Tibial nerve (tissue), 4 donors: ENCODE data around the gene C1orf174.

Source experiments
- CTCF ChIP-seq, 5 experiments: fragments of 200-600 bp in 3 of 5; fragments of 450-650 bp in 2 of 5; sonication (generic) in 3 of 5; IDR thresholded peaks; one replicate each; pipeline ENCODE4 v1.5.1; 2016 to 2019; ENCODE audit warnings: antibody characterized with exemption in 5 of 5, mild to moderate bottlenecking in 3 of 5, moderate library complexity in 2 of 5
- EP300 ChIP-seq, 2 donors: sonication (generic); formaldehyde crosslinking; IDR thresholded peaks; one replicate each; pipeline ENCODE4 v1.6.1; 2017; ENCODE audit warnings: antibody characterized with exemption in 2 of 2, mild to moderate bottlenecking in 1 of 2
- POLR2A ChIP-seq, 2 donors: fragments of 450-650 bp; IDR thresholded peaks; one replicate each; pipeline ENCODE4 v1.6.1; 2017; ENCODE audit warnings: antibody characterized with exemption in 2 of 2, mild to moderate bottlenecking in 2 of 2, moderate library complexity in 2 of 2

GRCh38 chr1:3922201-3922725 lies 22.2 kb upstream of the C1orf174 start:
- no peak for TF ChIP-seq CTCF (IDR thresholded peaks at IDR 0.05)
- TF ChIP-seq POLR2A (IDR thresholded peaks at IDR 0.05): no peak
- TF ChIP-seq EP300 (IDR thresholded peaks at IDR 0.05): no peak
